Thyroid gland (tissue), 4 donors: ENCODE measurements around the gene APOF.

Source experiments
- CTCF ChIP-seq, 6 experiments: fragments of 200-600 bp in 3 of 6; fragments of 450-650 bp in 3 of 6; sonication (generic) in 3 of 6; IDR thresholded peaks; one replicate each; pipeline ENCODE4 v1.5.1; 2016 to 2019; ENCODE audit warnings: antibody characterized with exemption in 6 of 6, mild to moderate bottlenecking in 2 of 6, inconsistent platforms in 1 of 6, moderate library complexity in 1 of 6
- POLR2A ChIP-seq, 2 donors: fragments of 450-650 bp; IDR thresholded peaks; one replicate each; pipeline ENCODE4 v1.6.1; 2017; ENCODE audit warnings: antibody characterized with exemption in 2 of 2, mild to moderate bottlenecking in 2 of 2, moderate library complexity in 1 of 2

DNA sequence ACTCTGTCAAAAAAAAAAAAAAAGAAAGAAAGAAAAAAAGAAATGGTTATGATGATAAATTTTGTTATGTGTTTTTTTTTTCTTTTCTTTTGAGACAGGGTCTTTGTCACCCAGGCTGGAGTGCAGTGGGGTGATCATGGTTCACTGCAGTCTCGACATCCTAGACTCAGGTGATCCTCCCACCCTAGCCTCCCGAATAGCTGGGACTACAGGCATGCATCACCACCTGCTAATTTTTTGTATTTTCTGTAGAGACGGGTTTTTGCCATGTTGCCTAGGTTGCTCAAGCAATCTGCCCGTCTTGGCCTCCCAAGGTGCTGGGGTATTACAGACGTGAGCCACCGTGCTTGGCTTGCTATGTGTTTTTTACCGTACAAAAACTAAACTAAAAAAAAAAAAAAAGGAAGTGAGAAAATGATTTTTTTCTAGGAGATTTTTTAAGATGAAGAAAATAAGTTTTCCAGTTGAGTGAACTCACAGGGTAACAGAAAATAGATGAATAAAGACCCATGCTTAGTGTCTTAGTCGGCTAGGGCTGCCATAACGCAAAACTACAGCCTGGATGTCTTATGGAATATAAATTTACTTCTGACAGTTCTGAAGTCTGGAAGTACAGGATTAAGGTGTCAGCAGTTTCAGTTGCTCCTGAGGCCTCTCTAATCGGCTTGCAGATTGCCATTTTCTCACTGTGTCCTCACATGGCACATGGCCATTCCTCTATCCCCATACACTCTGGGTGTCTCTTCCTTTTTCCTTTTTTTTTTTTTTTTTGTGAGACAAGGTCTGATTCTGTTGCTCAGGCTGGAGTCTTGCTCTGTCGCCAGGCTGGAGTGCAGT lies 13.2 kb upstream of the APOF start:
- no peak for TF ChIP-seq CTCF (IDR thresholded peaks at IDR 0.05)
- TF ChIP-seq POLR2A (IDR thresholded peaks at IDR 0.05), result no peak
